Suprapubic skin (tissue), 4 donors: ENCODE results near the gene CCDC63. TPM values are rescaled to one million over a fixed set of nuclear protein-coding genes. Genes with fewer than 3 reads are reported as not detected.

ENCODE experiments used
- DNase-seq, 2 donors: peaks; one replicate each; pipeline ENCODE4 v3.0.0-alpha.2; 2019; ENCODE audit warnings: low spot score in 2 of 2
- H3K27ac ChIP-seq: fragments of 200-600 bp; sonication (generic); one replicate; pipeline ENCODE4 v1.5.1; 2019
- H3K27me3 ChIP-seq: fragments of 200-600 bp; sonication (generic); one replicate; pipeline ENCODE4 v1.5.1; 2019
- H3K36me3 ChIP-seq: fragments of 200-600 bp; sonication (generic); one replicate; pipeline ENCODE4 v1.5.1; 2019
- H3K4me1 ChIP-seq: fragments of 200-600 bp; sonication (generic); one replicate; pipeline ENCODE4 v1.5.1; 2019
- H3K4me3 ChIP-seq: fragments of 200-600 bp; sonication (generic); one replicate; pipeline ENCODE4 v1.5.1; 2019; ENCODE audit warnings: mild to moderate bottlenecking
- H3K9me3 ChIP-seq: fragments of 200-600 bp; sonication (generic); one replicate; pipeline ENCODE4 v1.5.1; 2019
- CTCF ChIP-seq, 2 donors: fragments of 200-600 bp in 1 of 2; fragments of 450-650 bp in 1 of 2; sonication (generic) in 1 of 2; IDR thresholded peaks; one replicate each; pipeline ENCODE4 v1.5.1; 2016 to 2019; ENCODE audit warnings: antibody characterized with exemption in 2 of 2, mild to moderate bottlenecking in 1 of 2, moderate library complexity in 1 of 2
- EP300 ChIP-seq: sonication (generic); formaldehyde crosslinking; IDR thresholded peaks from one replicate; pipeline ENCODE4 v1.6.1; 2017; ENCODE audit warnings: antibody characterized with exemption
- POLR2A ChIP-seq, 2 donors: fragments of 450-650 bp; IDR thresholded peaks; one replicate each; pipeline ENCODE4 v1.6.1; 2017; ENCODE audit warnings: antibody characterized with exemption in 2 of 2, mild to moderate bottlenecking in 2 of 2, moderate library complexity in 2 of 2
- POLR2AphosphoS5 ChIP-seq, 3 donors: sonication (generic); formaldehyde crosslinking; IDR thresholded peaks; one replicate each; pipeline ENCODE4 v1.6.1; 2017; ENCODE audit warnings: antibody characterized with exemption in 3 of 3
- WGBS: methylation state at CpG from one replicate; pipeline ENCODE4 v1.1.5; 2018; 5-methylcytosine and 5-hydroxymethylcytosine counted together
- total RNA-seq, 4 donors: library from RNA; depleted of rRNA; stranded (reverse); fragments of >200 nt; gene quantifications; one replicate each; pipeline ENCODE4 v1.1.0, GENCODE V29; 2016

Gene CCDC63
- total RNA-seq: not detected

GRCh38 chr12:110846615-110847566, at the start of gene CCDC63:
TSS of gene CCDC63 (plus strand) at chr12:110846987. CDS start at chr12:110852955, 5,968 bp downstream.
- Histone ChIP-seq H3K27me3 (no peaks in the 10 kb centered on the region), H3K4me1 (peaks cover 23% of the 10 kb centered on the region), H3K36me3 (no peaks in the 10 kb centered on the region), H3K4me3 (peak within 1 kb of the TSS; percentile 18), H3K27ac (no peak within 1 kb of the TSS), H3K9me3 (no peaks in the 10 kb centered on the region)
- TF ChIP-seq POLR2A (IDR thresholded peaks at IDR 0.05) (no peak), EP300 (no peak), CTCF (IDR thresholded peaks at IDR 0.05) (peak in 1 of 2 donors; percentile 48), POLR2AphosphoS5 (IDR thresholded peaks at IDR 0.05) (no peak)
- peak; percentile 64 to 82 for DNase-seq
- 28% methylated on average over 38 of the region's 60 CpGs for WGBS

GRCh38 chr12:110798461-110798860, 48.3 kb upstream of the CCDC63 start:
- no peak overlapping the region for H3K4me3 ChIP-seq
- H3K36me3 ChIP-seq: no peaks in the 10 kb centered on the region
- no peak overlapping the region for H3K27ac ChIP-seq
- H3K4me1 ChIP-seq: peaks cover 8% of the 10 kb centered on the region
- no peak for TF ChIP-seq POLR2A (IDR thresholded peaks at IDR 0.05)
- no peak for TF ChIP-seq POLR2AphosphoS5 (IDR thresholded peaks at IDR 0.05)
- TF ChIP-seq EP300: no peak
- TF ChIP-seq CTCF (IDR thresholded peaks at IDR 0.05): no peak
- no peaks in the 10 kb centered on the region for H3K9me3 ChIP-seq
- no peaks in the 10 kb centered on the region for H3K27me3 ChIP-seq
- DNase-seq: no peak
- WGBS: 66% methylated on average over 3 of the region's 3 CpGs

GRCh38 chr12:110802489-110802888, 44.3 kb upstream of the CCDC63 start:
- Histone ChIP-seq H3K4me1 (peaks cover 3% of the 10 kb centered on the region), H3K27me3 (no peaks in the 10 kb centered on the region), H3K9me3 (no peaks in the 10 kb centered on the region), H3K27ac (no peak overlapping the region), H3K4me3 (no peak overlapping the region), H3K36me3 (no peaks in the 10 kb centered on the region)
- TF ChIP-seq POLR2AphosphoS5 (IDR thresholded peaks at IDR 0.05) (no peak), POLR2A (IDR thresholded peaks at IDR 0.05) (no peak), EP300 (no peak), CTCF (IDR thresholded peaks at IDR 0.05) (no peak)
- no peak for DNase-seq

- 64% methylated on average over 3 of the region's 3 CpGs for WGBS
Measured at GRCh38 chr12:110804406-110804805, 42.4 kb upstream of the CCDC63 start.

More at GRCh38 chr12:110804406-110804805, 42.4 kb upstream of the CCDC63 start:
- DNase-seq: no peak
- Histone ChIP-seq H3K36me3 (no peaks in the 10 kb centered on the region), H3K27ac (no peak overlapping the region), H3K4me3 (no peak overlapping the region), H3K4me1 (peaks cover 3% of the 10 kb centered on the region), H3K9me3 (no peaks in the 10 kb centered on the region), H3K27me3 (no peaks in the 10 kb centered on the region)
- no peak for TF ChIP-seq CTCF (IDR thresholded peaks at IDR 0.05)
- no peak for TF ChIP-seq POLR2AphosphoS5 (IDR thresholded peaks at IDR 0.05)
- TF ChIP-seq POLR2A (IDR thresholded peaks at IDR 0.05): no peak
- TF ChIP-seq EP300: no peak
